HG03460 (cell line): ENCODE data around the gene CLEC17A.
"Not testable (repeated sequence)": the region's sequence is repeated elsewhere in the genome, so short reads cannot be mapped to it uniquely, and the experiment has no call there.

Experiments used
- ATAC-seq: cut with Tn5 transposase; IDR thresholded peaks from one replicate; pipeline ENCODE4 v1.9.1; 2021; ENCODE audit not compliant: unreplicated experiment

Gene CLEC17A

GRCh38 chr19:14582894-14583340 lies at the start of gene CLEC17A:
TSS of gene CLEC17A (plus strand) at chr19:14583084. CDS start at chr19:14583161, 77 bp downstream.
- ATAC-seq: no peak

- ATAC-seq: no peak
Observed at GRCh38 chr19:14533450-14533849, 49.4 kb upstream of the CLEC17A start.

- ATAC-seq: no peak
Observed at GRCh38 chr19:14536926-14537692, 45.8 kb upstream of the CLEC17A start.

GRCh38 chr19:14540741-14541525 lies 42.0 kb upstream of the CLEC17A start:
- no peak for ATAC-seq

- not testable (repeated sequence) for ATAC-seq
Observed at GRCh38 chr19:14541979-14542378, 40.9 kb upstream of the CLEC17A start.

GRCh38 chr19:14542711-14543328 lies 40.1 kb upstream of the CLEC17A start:
- no peak for ATAC-seq

GRCh38 chr19:14544047-14544446 lies 38.8 kb upstream of the CLEC17A start:
- ATAC-seq: no peak

GRCh38 chr19:14544977-14545715 lies 37.7 kb upstream of the CLEC17A start:
- no peak for ATAC-seq

GRCh38 chr19:14545716-14546082 lies 37.2 kb upstream of the CLEC17A start:
- ATAC-seq: no peak

GRCh38 chr19:14550201-14550754 lies 32.6 kb upstream of the CLEC17A start:
- no peak for ATAC-seq

GRCh38 chr19:14551134-14552005 lies 31.5 kb upstream of the CLEC17A start:
- not testable (repeated sequence) for ATAC-seq

- not testable (repeated sequence) for ATAC-seq
Observed at GRCh38 chr19:14552006-14552360, 30.9 kb upstream of the CLEC17A start.

- no peak for ATAC-seq
Observed at GRCh38 chr19:14553042-14553938, 29.6 kb upstream of the CLEC17A start.

- no peak for ATAC-seq
Observed at GRCh38 chr19:14553939-14554243, 29.0 kb upstream of the CLEC17A start.

GRCh38 chr19:14554382-14554812 lies 28.5 kb upstream of the CLEC17A start:
- ATAC-seq: no peak

- ATAC-seq: no peak
Observed at GRCh38 chr19:14555918-14556661, 26.8 kb upstream of the CLEC17A start.

GRCh38 chr19:14556662-14557188 lies 26.2 kb upstream of the CLEC17A start:
- ATAC-seq: no peak
